GM18507 (cell line): ENCODE measurements around the gene NUMB.
A peak's percentile ranks its signal among the peaks of the same experiment; 100 is the strongest.

Source experiments
- DNase-seq: peaks from one replicate; pipeline ENCODE4 v3.0.0; 2011; ENCODE audit warnings: low read depth; ENCODE audit not compliant: insufficient read length; ENCODE audit errors: extremely low spot score
- FAIRE-seq: peaks from 2 replicates; lab custom pipeline; 2011; peaks lifted over from hg19 to GRCh38; lab: Jason Lieb, UNC

Gene NUMB

DNA sequence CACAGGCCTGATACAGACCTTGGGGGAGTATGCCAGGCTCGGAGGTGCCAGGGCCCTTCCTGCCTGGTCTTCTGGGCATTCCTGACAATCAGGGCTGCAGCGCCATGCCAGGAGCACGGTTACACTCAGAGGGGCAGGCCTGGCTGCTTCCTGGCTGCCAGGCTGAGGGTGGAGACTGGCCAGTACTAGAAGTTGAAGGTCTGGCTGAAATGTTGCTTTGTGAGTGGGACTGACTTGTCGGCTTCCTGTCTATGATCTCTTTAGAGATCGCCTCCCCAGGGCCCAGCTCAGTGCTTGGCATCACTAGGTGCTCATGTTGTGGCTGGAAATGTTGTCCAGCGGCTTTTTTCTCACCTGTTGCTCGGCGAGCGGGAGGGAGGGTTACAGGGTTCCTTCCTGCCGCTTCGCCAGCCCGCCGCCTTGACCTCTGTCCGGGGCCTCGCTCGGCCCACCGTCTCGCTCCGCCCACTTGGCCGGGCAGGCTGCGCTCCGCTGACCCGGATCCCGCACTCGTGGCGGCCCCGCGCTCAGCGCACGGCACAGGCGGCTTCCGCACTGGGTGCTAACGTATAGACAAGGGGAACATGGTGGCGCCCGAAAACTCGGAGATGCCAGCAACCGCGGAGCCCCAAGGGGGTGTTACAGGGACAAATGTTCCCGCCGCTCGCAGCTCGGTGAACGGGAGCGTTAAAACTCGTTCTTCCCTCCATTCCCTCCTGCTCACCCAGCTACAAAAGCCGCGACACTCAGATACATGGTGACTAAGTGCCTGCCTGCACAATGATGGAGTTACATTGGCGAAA lies 188.4 kb downstream of the NUMB start:
- FAIRE-seq (peak; percentile 84), DNase-seq (peak; percentile 51)

DNA sequence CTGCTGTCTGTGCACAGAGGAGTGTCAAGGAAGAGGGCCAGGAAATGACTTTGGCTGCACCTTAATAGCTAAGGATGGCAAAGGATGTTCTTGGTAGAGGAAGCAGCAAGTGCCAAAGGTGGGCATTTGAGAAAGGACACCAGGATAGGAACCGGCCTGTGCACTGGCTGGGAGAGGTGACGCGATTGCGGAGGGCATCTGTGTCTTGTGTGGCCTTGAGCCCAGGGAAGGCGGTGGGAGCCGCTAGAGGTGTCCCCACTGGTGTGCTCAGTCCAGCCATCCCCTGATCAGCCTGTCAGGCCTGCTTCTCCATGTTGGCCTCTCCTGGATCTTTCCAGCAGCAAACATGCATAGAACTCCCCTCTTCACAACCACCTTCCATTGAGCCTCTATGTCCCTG lies 190.9 kb downstream of the NUMB start:
- no peak for DNase-seq
- FAIRE-seq: no peak

DNA sequence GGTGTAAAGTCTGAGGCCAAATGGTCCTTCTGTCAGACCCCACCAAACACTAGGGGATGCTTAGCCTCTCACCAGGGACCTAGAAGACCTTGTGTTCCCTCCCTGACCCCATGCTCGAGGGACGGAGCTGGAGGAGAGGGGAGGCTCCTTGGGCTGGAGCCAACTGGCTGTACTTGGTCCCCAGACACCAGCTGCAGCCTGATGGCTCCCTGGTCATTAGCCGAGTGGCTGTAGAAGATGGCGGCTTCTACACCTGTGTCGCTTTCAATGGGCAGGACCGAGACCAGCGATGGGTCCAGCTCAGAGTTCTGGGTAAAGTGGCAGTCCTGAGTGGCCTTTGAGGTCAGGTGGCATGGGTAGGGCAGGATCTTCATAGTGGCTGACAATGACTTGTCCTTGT lies 192.0 kb downstream of the NUMB start:
- FAIRE-seq (no peak), DNase-seq (no peak)

- FAIRE-seq (no peak), DNase-seq (no peak)
Measured at GRCh38 chr14:73265721-73266046, 192.7 kb downstream of the NUMB start.

DNA sequence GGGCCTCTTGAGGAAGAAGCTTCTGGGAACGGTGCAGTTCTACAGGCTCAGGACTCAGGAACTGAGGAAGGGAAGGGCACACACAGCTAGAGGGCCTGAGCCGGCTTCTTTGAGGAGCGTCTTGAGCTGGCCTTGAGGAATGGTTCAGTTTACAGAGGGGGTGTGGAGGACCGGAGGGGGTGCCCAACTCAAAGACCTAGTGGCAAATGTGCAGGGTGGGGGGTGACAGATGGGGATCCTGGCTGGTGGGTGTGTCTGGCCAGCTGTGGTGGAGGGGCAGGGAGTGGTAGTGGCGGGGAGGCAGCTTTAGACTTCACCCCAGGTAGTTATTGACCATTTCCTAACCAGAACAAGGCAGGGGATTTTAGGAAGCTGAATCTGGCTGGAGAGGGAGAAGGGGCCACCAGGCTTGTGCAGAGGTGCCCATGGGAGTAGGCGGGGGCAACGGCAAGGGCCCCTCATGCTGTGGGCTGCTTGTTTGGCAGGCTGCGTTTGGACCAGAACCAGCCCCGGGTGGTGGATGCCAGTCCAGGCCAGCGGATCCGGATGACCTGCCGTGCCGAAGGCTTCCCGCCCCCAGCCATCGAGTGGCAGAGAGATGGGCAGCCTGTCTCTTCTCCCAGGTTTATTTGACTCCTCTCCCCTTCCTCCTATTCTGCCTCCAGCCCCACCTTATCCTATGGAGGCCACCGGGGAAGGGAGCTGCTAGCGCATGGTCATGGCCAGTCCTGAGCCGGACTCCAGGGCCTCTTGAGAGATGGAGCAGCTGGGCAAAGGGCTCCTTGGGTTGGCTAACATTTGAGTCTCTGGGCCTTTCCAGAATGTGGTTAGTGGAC lies 193.2 kb downstream of the NUMB start:
- no peak for DNase-seq
- FAIRE-seq: no peak

DNA sequence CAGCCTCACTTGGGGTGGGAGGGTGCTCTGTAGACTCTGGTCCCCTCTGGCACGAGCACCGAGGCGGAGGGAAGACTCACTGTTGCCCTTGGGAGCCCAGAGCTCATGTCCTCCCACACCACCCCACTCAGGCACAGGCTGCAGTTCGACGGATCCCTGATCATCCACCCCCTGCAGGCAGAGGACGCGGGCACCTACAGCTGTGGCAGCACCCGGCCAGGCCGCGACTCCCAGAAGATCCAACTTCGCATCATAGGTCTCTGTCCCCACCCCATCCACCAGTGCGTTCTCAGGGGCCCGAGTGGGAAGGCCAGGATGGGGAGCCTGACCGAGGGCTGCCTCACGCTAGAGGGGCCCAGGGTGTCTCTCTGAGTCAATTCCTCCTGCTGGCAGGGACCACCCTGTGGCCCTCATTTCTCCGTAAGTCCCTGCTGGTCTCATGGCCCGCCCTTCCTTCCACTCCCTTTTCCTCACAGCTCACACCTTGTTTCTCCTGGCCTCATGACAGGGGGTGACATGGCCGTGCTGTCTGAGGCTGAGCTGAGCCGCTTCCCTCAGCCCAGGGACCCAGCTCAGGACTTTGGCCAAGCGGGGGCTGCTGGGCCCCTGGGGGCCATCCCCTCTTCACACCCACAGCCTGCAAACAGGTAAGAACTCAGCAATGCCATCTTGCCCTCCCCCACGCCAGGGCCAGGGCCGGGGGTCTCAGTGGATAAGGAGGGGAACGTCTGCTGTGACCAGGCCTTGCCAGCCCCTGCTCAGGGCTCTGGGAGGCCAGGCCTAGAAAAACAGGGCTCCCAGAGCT lies 194.1 kb downstream of the NUMB start:
- DNase-seq: no peak
- no peak for FAIRE-seq

DNA sequence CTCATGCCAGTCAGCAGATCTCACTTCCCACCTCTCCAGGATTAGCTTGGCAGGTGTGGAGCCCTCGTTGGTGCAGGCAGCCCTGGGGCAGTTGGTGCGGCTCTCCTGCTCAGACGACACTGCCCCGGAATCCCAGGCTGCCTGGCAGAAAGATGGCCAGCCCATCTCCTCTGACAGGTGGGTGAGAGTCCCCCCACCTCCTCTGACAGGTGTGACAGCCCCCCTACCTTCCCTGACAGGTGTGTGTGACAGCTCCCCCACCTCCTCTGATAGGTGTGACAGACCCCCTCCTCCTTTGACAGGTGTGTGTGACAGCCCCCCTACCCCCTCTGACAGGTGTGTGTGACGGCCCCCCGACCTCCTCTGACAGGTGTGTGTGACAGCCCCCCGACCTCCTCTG lies 194.7 kb downstream of the NUMB start:
- FAIRE-seq: no peak

DNA sequence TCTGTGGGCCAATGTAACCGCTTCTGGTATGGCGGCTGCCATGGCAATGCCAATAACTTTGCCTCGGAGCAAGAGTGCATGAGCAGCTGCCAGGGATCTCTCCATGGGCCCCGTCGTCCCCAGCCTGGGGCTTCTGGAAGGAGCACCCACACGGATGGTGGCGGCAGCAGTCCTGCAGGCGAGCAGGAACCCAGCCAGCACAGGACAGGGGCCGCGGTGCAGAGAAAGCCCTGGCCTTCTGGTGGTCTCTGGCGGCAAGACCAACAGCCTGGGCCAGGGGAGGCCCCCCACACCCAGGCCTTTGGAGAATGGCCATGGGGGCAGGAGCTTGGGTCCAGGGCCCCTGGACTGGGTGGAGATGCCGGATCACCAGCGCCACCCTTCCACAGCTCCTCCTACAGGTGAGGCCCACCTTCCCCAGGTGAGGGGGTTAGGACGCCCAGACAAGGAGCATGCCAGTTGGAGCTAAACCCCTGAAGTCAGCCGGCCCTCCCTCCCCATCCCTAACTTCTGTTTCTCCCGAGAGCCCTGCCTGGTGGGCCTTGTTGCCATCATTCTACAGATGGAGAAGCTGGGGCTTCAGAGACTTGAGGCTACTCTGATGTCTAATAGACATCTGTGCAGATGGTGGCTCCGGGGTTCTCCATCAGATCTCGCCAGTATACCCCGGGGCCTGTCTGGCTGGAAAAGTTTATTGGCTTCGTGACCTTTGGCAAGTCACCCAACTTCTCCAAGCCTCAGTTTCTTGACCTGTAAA lies 195.7 kb downstream of the NUMB start:
- FAIRE-seq (no peak), DNase-seq (no peak)

More for the DNA sequence above, 194.7 kb downstream of the NUMB start:
- no peak for DNase-seq

- no peak for DNase-seq
- no peak for FAIRE-seq
Measured at GRCh38 chr14:73261520-73262426, 196.6 kb downstream of the NUMB start.

DNA sequence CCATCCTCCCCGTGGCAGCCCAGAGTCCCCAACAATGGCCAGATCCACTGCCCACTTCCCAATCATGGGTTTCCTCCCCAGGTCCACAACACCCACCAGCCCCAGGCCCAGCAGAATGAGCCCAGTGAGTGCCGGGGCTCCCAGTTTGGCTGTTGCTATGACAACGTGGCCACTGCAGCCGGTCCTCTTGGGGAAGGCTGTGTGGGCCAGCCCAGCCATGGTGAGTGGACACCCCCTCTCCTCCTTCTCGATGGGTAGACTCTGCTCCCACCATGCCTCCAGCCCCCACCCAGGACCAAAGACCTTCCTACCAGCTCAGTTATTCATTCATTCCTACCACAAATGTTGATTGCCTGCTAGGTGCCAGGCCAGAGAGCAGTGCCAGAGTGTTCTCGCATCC lies 197.3 kb downstream of the NUMB start:
- FAIRE-seq (no peak), DNase-seq (no peak)

- FAIRE-seq (no peak), DNase-seq (no peak)
Measured at GRCh38 chr14:73260574-73260973, 197.8 kb downstream of the NUMB start.

DNA sequence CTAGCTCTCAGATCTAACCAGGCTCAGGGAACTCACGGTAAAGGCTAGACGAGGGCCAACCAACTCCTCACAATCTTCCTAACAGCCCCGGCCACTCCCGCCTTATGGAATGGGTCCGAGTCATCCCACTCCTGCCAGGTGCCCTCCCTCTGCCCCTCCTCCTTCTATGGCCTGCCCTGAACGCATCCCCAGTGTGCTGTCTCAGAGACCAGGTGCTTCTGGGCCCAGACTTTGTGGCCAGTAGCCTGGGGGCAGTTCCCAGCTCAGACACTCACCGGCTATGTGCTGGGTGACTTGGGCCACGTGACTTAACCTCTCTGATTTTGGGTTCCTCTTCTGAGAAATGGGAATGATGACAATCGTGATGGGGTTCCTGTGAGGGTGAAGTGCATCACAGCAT lies 198.5 kb downstream of the NUMB start:
- FAIRE-seq: no peak
- DNase-seq: no peak

DNA sequence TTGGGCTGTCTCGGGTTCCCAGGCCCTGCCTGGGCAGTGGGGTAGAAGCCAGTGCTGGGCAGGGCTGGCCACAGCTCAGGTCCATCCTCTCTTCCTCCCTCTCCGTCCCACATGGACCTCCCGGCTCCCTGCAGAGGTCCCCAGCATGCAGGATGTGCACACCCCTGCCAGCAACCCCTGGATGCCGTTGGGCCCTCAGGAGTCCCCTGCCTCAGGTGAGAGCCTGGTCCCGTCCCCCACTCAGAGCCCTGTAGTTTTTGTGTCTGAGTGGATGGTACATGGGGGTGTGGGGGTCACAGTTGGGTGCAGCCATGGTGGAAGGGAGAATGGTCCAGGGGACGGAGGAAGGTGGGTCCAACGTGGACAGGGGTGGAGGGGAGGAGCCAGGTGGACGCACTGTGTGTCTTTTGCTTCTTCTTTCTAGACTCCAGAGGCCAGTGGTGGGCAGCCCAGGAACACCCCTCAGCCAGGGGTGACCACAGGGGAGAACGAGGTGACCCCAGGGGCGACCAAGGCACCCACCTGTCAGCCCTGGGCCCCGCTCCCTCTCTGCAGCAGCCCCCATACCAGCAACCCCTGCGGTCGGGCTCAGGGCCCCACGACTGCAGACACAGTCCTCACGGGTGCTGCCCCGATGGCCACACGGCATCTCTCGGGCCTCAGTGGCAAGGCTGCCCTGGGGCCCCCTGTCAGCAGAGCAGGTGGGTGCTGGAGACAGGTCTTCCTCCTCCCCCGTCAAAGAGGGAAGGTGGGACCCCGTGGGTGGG lies 199.3 kb downstream of the NUMB start:
- FAIRE-seq (no peak), DNase-seq (no peak)

DNA sequence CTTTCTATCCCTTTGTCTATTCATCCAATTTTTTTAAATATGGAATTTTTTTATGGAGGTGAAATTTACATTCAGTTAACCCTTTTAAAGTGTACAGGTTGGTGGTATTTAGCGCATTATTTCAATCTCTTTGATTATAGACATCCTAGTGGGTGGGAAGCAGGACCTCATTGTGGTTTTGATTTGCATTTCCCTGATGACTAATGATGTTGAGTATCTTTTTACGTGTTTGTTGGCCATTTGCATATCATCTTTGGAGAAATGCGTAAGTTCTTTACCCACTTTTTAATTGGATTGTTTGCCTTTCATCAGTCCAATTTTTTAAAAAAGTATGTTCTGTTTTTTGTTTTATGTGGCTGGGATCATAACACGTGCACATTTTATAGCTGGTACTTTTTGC lies 200.3 kb downstream of the NUMB start:
- peak; percentile 50 for FAIRE-seq

DNA sequence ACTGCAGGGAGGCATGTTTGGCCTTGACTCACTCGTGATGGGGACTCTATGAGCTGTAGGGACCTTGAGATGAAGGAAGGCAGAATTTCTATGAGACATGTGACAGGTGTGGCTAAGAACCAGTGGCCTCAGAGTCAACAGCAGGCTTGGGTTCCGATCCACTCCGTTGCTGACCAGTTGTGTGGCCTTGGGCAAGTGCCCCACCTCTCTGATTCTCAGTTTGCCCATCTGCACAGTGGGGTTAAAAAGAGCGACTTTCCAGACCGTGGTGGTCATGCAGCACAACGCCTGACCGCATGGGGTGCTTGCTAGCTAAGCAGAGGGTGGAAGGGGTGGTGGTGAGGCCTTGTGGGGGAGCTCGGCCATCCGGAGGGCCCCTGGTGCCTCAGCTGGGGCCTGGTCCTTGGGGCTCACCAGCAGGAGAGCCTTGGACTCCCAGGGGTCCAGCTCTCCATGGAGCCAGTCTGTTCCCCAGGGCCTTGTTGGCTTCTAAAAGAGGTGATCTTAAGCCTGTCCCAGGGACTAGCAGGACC lies 202.6 kb downstream of the NUMB start:
- FAIRE-seq: no peak

More for the DNA sequence above, 200.3 kb downstream of the NUMB start:
- no peak for DNase-seq

GRCh38 chr14:73255005-73255400 lies 203.3 kb downstream of the NUMB start:
- DNase-seq: no peak
- no peak for FAIRE-seq

More for the DNA sequence above, 202.6 kb downstream of the NUMB start:
- no peak for DNase-seq

DNA sequence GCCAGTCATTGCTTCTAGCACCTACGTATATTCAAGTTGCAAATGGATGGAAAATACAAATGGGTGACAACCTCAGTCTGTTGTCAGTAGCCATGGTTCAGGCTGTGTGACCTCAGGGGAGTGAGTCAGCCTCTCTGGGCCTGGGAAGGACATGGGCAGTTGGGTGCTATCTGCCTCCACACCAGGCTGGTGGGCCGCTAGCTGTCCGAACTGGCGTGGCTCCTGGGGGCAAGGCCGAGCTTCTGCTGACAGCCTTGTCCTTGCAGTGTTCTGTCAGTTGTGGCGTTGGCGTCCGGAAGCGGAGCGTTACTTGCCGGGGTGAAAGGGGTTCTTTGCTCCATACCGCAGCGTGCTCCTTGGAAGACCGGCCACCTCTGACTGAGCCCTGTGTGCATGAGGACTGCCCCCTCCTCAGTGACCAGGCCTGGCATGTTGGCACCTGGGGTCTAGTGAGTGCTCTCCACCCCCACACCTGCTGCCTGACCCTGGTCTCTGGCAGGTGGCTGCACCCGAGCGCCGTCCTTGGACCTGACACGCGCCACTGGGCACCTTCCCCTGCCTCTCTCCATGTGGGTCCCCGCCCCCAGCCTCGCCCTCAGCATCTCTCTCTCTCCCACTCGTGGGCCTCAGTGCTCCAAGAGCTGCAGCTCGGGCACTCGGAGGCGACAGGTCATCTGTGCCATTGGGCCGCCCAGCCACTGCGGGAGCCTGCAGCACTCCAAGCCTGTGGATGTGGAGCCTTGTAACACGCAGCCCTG lies 203.9 kb downstream of the NUMB start:
- no peak for FAIRE-seq
- DNase-seq: no peak
